Measurements from ENCODE around the gene CDH8. TPM values are rescaled to one million over a fixed set of nuclear protein-coding genes. Genes with fewer than 3 reads are reported as not detected.

CDH8 gene
- total and polyA plus RNA-seq, 2 donors (not counting 1 experiment from before 2014, with no cell fraction given): not detected

- Histone ChIP-seq H3K4me2 (ENCODE audit: extremely low read depth, insufficient read depth, low read length) (no peak overlapping the region), H2AFZ (ENCODE audit: low read length) (no peak overlapping the region), H3K9ac (ENCODE audit: insufficient read depth, low read length) (no peak overlapping the region), H3K4me1 (ENCODE audit: control insufficient read depth, extremely low read depth, insufficient read depth, low read length) (no peaks in the 10 kb centered on the region), H3K79me2 (ENCODE audit: control insufficient read depth, insufficient read depth, low read length) (no peaks in the 10 kb centered on the region), H3K27ac (ENCODE audit: insufficient read depth, low read length) (no peak overlapping the region), H3K4me3 (replicated peaks in 1 of 4; ENCODE audit: control extremely low read depth in 1 of 4, insufficient read depth in 1 of 4, low read depth in 3 of 4, low read length in 4 of 4) (no peak overlapping the region), H3K36me3 (ENCODE audit: control insufficient read depth, insufficient read depth, low read length) (no peaks in the 10 kb centered on the region), H4K20me1 (ENCODE audit: control insufficient read depth, extremely low read depth, insufficient read depth, low read length) (no peaks in the 10 kb centered on the region), H3K9me3 (ENCODE audit: control insufficient read depth, insufficient read depth, low read depth, low read length) (no peaks in the 10 kb centered on the region), H3K27me3 (ENCODE audit: control insufficient read depth, insufficient read depth, low read length) (no peaks in the 10 kb centered on the region)
- DNase-seq (ENCODE audit: low read depth in 2 of 2): no peak
- TF ChIP-seq EZH2 (IDR thresholded peaks at IDR 0.05; ENCODE audit: low read length, missing control alignments) (no peak), CTCF (conservative IDR thresholded peaks at IDR 0.05 in 1 of 2, IDR thresholded peaks at IDR 0.05 in 1 of 2; ENCODE audit: low read depth in 1 of 2, low read length in 2 of 2) (no peak)
These were observed 381.3 kb downstream of the CDH8 start for GRCh38 chr16:61654962-61655361.

GRCh38 chr16:61653544-61653943 is 382.7 kb downstream of the CDH8 start:
- H3K27ac ChIP-seq (ENCODE audit: insufficient read depth, low read length): no peak overlapping the region
- H3K79me2 ChIP-seq (ENCODE audit: control insufficient read depth, insufficient read depth, low read length): no peaks in the 10 kb centered on the region
- H3K4me2 ChIP-seq (ENCODE audit: extremely low read depth, insufficient read depth, low read length): no peak overlapping the region
- no peak for TF ChIP-seq EZH2 (IDR thresholded peaks at IDR 0.05; ENCODE audit: low read length, missing control alignments)
- no peak for TF ChIP-seq CTCF (conservative IDR thresholded peaks at IDR 0.05 in 1 of 2, IDR thresholded peaks at IDR 0.05 in 1 of 2; ENCODE audit: low read depth in 1 of 2, low read length in 2 of 2)
- H2AFZ ChIP-seq (ENCODE audit: low read length): no peak overlapping the region
- H3K4me1 ChIP-seq (ENCODE audit: control insufficient read depth, extremely low read depth, insufficient read depth, low read length): no peaks in the 10 kb centered on the region
- H3K9ac ChIP-seq (ENCODE audit: insufficient read depth, low read length): no peak overlapping the region
- no peak for DNase-seq (ENCODE audit: low read depth in 2 of 2)
- no peak overlapping the region for H3K4me3 ChIP-seq (replicated peaks in 1 of 4; ENCODE audit: control extremely low read depth in 1 of 4, insufficient read depth in 1 of 4, low read depth in 3 of 4, low read length in 4 of 4)
- H4K20me1 ChIP-seq (ENCODE audit: control insufficient read depth, extremely low read depth, insufficient read depth, low read length): no peaks in the 10 kb centered on the region
- no peaks in the 10 kb centered on the region for H3K27me3 ChIP-seq (ENCODE audit: control insufficient read depth, insufficient read depth, low read length)
- H3K9me3 ChIP-seq (ENCODE audit: control insufficient read depth, insufficient read depth, low read depth, low read length): no peaks in the 10 kb centered on the region
- no peaks in the 10 kb centered on the region for H3K36me3 ChIP-seq (ENCODE audit: control insufficient read depth, insufficient read depth, low read length)

- Histone ChIP-seq H3K79me2 (ENCODE audit: control insufficient read depth, insufficient read depth, low read length) (no peaks in the 10 kb centered on the region), H3K27ac (ENCODE audit: insufficient read depth, low read length) (no peak overlapping the region), H3K4me3 (replicated peaks in 1 of 4; ENCODE audit: control extremely low read depth in 1 of 4, insufficient read depth in 1 of 4, low read depth in 3 of 4, low read length in 4 of 4) (no peak overlapping the region), H3K4me2 (ENCODE audit: extremely low read depth, insufficient read depth, low read length) (no peak overlapping the region), H4K20me1 (ENCODE audit: control insufficient read depth, extremely low read depth, insufficient read depth, low read length) (no peaks in the 10 kb centered on the region), H3K9me3 (ENCODE audit: control insufficient read depth, insufficient read depth, low read depth, low read length) (no peaks in the 10 kb centered on the region), H3K4me1 (ENCODE audit: control insufficient read depth, extremely low read depth, insufficient read depth, low read length) (no peaks in the 10 kb centered on the region), H2AFZ (ENCODE audit: low read length) (no peak overlapping the region), H3K27me3 (ENCODE audit: control insufficient read depth, insufficient read depth, low read length) (no peaks in the 10 kb centered on the region), H3K9ac (ENCODE audit: insufficient read depth, low read length) (no peak overlapping the region), H3K36me3 (ENCODE audit: control insufficient read depth, insufficient read depth, low read length) (no peaks in the 10 kb centered on the region)
- TF ChIP-seq CTCF (conservative IDR thresholded peaks at IDR 0.05 in 1 of 2, IDR thresholded peaks at IDR 0.05 in 1 of 2; ENCODE audit: low read depth in 1 of 2, low read length in 2 of 2) (no peak), EZH2 (IDR thresholded peaks at IDR 0.05; ENCODE audit: low read length, missing control alignments) (no peak)
- no peak for DNase-seq (ENCODE audit: low read depth in 2 of 2)
These were observed 390.7 kb downstream of the CDH8 start for GRCh38 chr16:61645561-61645960.
